ENCODE data around the gene ZNF329. TPM values are rescaled to one million over a fixed set of nuclear protein-coding genes. Genes with fewer than 3 reads are reported as not detected.

The ZNF329 gene
- total RNA-seq (2012; rRNA removed) = 10.3 and 11.4 TPM in 2 replicates

- Histone ChIP-seq H3K27me3 (ENCODE audit: control insufficient read depth, insufficient read depth, low read length) (no peaks in the 10 kb centered on the region), H3K4me3 (ENCODE audit: low read length) (peak within 1 kb of the TSS; percentile 98), H3K9ac (ENCODE audit: low read depth, low read length) (peak within 1 kb of the TSS; percentile 98), H3K36me3 (ENCODE audit: insufficient read depth, low read length) (no peaks in the 10 kb centered on the region), H3K9me3 (replicated peaks; ENCODE audit: low read length) (peaks cover 13% of the 10 kb centered on the region), H3K4me1 (ENCODE audit: control insufficient read depth, insufficient read depth, low read length) (peaks cover 5% of the 10 kb centered on the region), H3K4me2 (ENCODE audit: low read length) (peak within 1 kb of the TSS; percentile 88)
Observed at GRCh38 chr19:58150328-58150921, at the start of gene ZNF329. Gene ZNF329 (minus strand): TSS chr19:58150789. CDS start chr19:58129503, 21,286 bp downstream.

DNA sequence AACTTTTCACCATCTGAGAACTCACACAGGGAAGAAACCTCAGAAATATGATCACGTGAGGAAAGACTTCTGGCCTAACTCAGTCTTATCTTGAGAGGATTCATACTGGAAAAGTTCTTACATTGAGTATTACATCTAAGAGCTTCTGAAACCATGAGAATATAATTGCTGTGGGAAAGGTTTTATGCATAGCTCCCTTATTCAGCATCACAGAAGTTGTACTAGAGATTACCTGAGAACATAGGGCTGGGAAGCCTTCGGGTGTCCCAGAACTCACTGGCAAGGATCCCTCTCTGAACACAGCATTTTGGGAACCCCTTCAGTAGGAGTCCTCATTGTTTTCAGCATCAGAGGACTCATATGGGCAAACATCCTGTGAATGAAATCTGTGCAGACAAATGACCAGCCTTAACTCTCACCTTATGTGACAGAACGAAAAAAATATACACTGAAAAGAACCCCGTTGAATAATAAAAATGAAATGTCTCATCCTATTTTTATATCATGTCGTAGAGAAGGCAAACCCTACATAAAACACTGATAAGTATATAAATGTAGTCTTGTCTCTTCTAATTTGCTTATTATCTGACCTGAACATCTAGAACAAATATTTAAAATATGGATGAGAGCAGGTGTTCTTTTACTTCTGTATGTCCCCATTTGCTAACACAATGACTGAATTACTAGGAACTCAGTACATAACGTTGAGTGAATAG, 46.5 kb upstream of the ZNF329 start:
- Histone ChIP-seq H3K4me2 (ENCODE audit: low read length) (no peak overlapping the region), H3K4me3 (ENCODE audit: low read length) (no peak overlapping the region), H3K27me3 (ENCODE audit: control insufficient read depth, insufficient read depth, low read length) (no peaks in the 10 kb centered on the region), H3K9me3 (replicated peaks; ENCODE audit: low read length) (peaks cover 81% of the 10 kb centered on the region), H3K36me3 (ENCODE audit: insufficient read depth, low read length) (peaks cover 90% of the 10 kb centered on the region), H3K9ac (ENCODE audit: low read depth, low read length) (no peak overlapping the region), H3K4me1 (ENCODE audit: control insufficient read depth, insufficient read depth, low read length) (no peaks in the 10 kb centered on the region)

- Histone ChIP-seq H3K4me3 (ENCODE audit: low read length) (peak overlapping the region; percentile 91), H3K9ac (ENCODE audit: low read depth, low read length) (peak overlapping the region; percentile 95), H3K36me3 (ENCODE audit: insufficient read depth, low read length) (peaks cover 38% of the 10 kb centered on the region), H3K4me1 (ENCODE audit: control insufficient read depth, insufficient read depth, low read length) (peaks cover 5% of the 10 kb centered on the region), H3K9me3 (replicated peaks; ENCODE audit: low read length) (peaks cover 50% of the 10 kb centered on the region), H3K27me3 (ENCODE audit: control insufficient read depth, insufficient read depth, low read length) (no peaks in the 10 kb centered on the region), H3K4me2 (ENCODE audit: low read length) (peak overlapping the region; percentile 89)
Observed at GRCh38 chr19:58183817-58184215, 33.2 kb upstream of the ZNF329 start.

DNA sequence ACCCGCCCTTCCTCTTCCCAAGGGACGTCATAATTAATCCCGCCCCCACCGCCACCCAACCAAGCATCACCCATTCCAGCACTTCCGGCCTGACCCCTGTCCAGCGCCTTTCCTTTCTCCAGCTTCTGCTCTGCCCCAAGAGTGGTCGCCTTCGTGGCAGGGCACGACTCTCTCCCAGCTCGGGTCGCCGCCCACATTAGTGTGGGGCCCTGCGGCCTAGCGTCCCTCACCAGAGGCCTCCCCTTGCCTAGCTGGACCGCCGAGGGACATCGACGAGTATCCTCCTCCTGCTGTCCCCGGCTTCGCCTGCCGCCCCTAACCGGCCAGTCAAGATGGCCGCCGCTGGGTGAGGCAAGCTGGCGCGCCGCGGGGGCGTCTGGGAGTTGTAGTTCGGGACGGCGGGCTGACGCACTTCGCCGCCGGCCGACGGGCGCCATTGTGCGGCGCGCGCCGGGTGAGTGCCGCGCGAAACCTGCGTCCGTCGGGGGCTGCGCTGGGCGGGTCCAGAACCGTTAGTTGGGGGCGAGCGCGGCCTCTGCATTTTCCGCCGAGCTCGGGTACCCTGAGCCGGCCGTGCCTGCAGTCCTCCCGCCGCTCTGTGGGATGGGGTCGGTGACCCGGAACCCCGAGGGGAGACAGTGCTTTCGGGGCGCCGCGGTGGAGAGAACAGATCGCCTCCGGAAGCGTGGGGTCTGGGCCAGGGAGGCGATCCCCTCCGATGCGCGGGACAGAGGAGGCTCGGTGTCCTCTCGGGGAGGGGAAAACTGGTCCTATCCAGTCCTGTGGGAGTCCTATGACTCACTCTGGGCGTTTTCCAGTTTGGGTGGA, 32.6 kb upstream of the ZNF329 start, which contains the start of gene ZNF274:
Gene ZNF274, plus strand, starts transcription at position 73 of the 828 bp plus-strand sequence. CDS start 905 bp downstream, outside the sequence.
- Histone ChIP-seq H3K9ac (ENCODE audit: low read depth, low read length) (peak within 1 kb of the TSS; percentile 95), H3K4me1 (ENCODE audit: control insufficient read depth, insufficient read depth, low read length) (peaks cover 5% of the 10 kb centered on the region), H3K4me2 (ENCODE audit: low read length) (peak within 1 kb of the TSS; percentile 89), H3K27me3 (ENCODE audit: control insufficient read depth, insufficient read depth, low read length) (no peaks in the 10 kb centered on the region), H3K9me3 (replicated peaks; ENCODE audit: low read length) (peaks cover 50% of the 10 kb centered on the region), H3K36me3 (ENCODE audit: insufficient read depth, low read length) (peaks cover 41% of the 10 kb centered on the region), H3K4me3 (ENCODE audit: low read length) (peak within 1 kb of the TSS; percentile 91)

GRCh38 chr19:58182577-58182988, 32.0 kb upstream of the ZNF329 start:
- Histone ChIP-seq H3K36me3 (ENCODE audit: insufficient read depth, low read length) (peaks cover 40% of the 10 kb centered on the region), H3K9me3 (replicated peaks; ENCODE audit: low read length) (peaks cover 50% of the 10 kb centered on the region), H3K9ac (ENCODE audit: low read depth, low read length) (peak overlapping the region; percentile 95), H3K4me3 (ENCODE audit: low read length) (peak overlapping the region; percentile 91), H3K4me2 (ENCODE audit: low read length) (peak overlapping the region; percentile 89), H3K27me3 (ENCODE audit: control insufficient read depth, insufficient read depth, low read length) (no peaks in the 10 kb centered on the region), H3K4me1 (ENCODE audit: control insufficient read depth, insufficient read depth, low read length) (peaks cover 5% of the 10 kb centered on the region)

GRCh38 chr19:58181902-58182576, 31.4 kb upstream of the ZNF329 start:
- Histone ChIP-seq H3K36me3 (ENCODE audit: insufficient read depth, low read length) (peaks cover 34% of the 10 kb centered on the region), H3K9me3 (replicated peaks; ENCODE audit: low read length) (peaks cover 49% of the 10 kb centered on the region)

GRCh38 chr19:58170860-58171259, 20.3 kb upstream of the ZNF329 start:
- H3K4me1 ChIP-seq (ENCODE audit: control insufficient read depth, insufficient read depth, low read length) = no peaks in the 10 kb centered on the region
- H3K9ac ChIP-seq (ENCODE audit: low read depth, low read length) = no peak overlapping the region
- H3K9me3 ChIP-seq (replicated peaks; ENCODE audit: low read length) = peaks cover 30% of the 10 kb centered on the region
- no peak overlapping the region for H3K4me2 ChIP-seq (ENCODE audit: low read length)
- H3K36me3 ChIP-seq (ENCODE audit: insufficient read depth, low read length) = no peaks in the 10 kb centered on the region
- no peaks in the 10 kb centered on the region for H3K27me3 ChIP-seq (ENCODE audit: control insufficient read depth, insufficient read depth, low read length)
- H3K4me3 ChIP-seq (ENCODE audit: low read length) = no peak overlapping the region

More at GRCh38 chr19:58181902-58182576, 31.4 kb upstream of the ZNF329 start:
- peaks cover 5% of the 10 kb centered on the region for H3K4me1 ChIP-seq (ENCODE audit: control insufficient read depth, insufficient read depth, low read length)
- peak overlapping the region; percentile 89 for H3K4me2 ChIP-seq (ENCODE audit: low read length)
- H3K27me3 ChIP-seq (ENCODE audit: control insufficient read depth, insufficient read depth, low read length) = no peaks in the 10 kb centered on the region
- no peak overlapping the region for H3K9ac ChIP-seq (ENCODE audit: low read depth, low read length)
- H3K4me3 ChIP-seq (ENCODE audit: low read length) = peak overlapping the region; percentile 91

DNA sequence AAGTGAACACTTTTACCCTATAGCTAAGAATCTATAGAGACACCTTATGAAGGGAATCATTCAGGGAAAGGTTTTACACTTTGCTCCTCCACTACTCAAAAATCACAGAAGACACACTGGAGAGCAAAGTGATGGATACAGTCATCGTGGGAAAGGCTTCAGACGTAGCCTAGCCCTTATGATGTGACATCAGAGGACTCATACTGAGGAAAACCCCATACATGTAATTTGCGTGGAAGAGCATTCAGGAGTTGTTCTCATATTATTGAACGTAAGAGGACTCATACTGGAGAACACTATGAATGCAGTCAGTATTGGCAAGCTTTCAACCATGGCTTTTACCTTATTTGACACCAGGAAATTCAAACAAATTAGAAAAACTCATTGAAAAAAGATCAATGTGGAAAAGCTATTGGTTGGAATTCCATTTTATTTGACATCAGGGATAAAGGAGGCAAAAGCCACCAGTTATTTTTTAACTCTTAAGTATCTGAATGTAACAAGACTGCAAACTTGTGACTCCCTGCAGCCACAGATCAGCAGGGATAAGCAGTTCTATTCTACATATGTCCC, 16.2 kb upstream of the ZNF329 start:
- Histone ChIP-seq H3K4me3 (ENCODE audit: low read length) (no peak overlapping the region), H3K9ac (ENCODE audit: low read depth, low read length) (no peak overlapping the region), H3K4me2 (ENCODE audit: low read length) (no peak overlapping the region), H3K36me3 (ENCODE audit: insufficient read depth, low read length) (no peaks in the 10 kb centered on the region), H3K27me3 (ENCODE audit: control insufficient read depth, insufficient read depth, low read length) (no peaks in the 10 kb centered on the region), H3K4me1 (ENCODE audit: control insufficient read depth, insufficient read depth, low read length) (no peaks in the 10 kb centered on the region), H3K9me3 (replicated peaks; ENCODE audit: low read length) (peaks cover 24% of the 10 kb centered on the region)

GRCh38 chr19:58166268-58166667, 15.7 kb upstream of the ZNF329 start:
- H3K4me1 ChIP-seq (ENCODE audit: control insufficient read depth, insufficient read depth, low read length) = no peaks in the 10 kb centered on the region
- H3K9me3 ChIP-seq (replicated peaks; ENCODE audit: low read length) = peaks cover 25% of the 10 kb centered on the region
- H3K9ac ChIP-seq (ENCODE audit: low read depth, low read length) = no peak overlapping the region
- H3K27me3 ChIP-seq (ENCODE audit: control insufficient read depth, insufficient read depth, low read length) = no peaks in the 10 kb centered on the region
- H3K4me3 ChIP-seq (ENCODE audit: low read length) = no peak overlapping the region
- no peaks in the 10 kb centered on the region for H3K36me3 ChIP-seq (ENCODE audit: insufficient read depth, low read length)
- no peak overlapping the region for H3K4me2 ChIP-seq (ENCODE audit: low read length)

DNA sequence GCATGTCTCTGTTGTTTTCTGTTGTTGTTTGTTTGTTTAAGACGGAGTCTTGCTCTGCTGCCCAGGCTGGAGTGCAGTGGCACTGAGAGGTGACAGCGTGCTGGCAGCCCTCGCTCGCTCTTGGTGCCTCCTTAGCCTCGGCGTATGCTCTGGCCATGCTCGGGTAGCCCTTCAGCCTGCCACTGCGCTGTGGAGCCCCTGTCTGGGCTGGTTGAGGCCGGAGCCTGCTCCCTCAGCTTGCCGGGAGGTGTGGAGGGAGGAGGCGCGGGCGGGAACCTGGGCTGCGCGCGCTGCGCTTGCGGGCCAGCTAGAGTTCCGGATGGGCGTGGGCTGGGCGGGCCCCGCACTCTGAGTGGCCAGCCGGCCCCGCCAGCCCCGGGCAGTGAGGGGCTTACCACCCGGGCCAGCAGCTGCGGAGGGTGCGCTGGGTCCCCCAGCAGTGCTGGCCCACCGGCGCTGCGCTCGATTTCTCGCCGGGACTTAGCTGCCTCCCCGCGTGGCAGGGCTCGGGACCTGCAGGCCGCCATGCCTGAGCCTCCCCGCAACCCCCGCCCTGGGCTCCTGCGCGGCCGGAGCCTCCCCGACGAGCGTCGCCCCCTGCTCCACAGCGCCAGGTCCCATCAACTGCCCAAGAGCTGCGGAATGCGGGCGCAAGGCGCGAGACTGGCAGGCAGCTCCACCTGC, 6.6 kb upstream of the ZNF329 start:
- no peak overlapping the region for H3K9ac ChIP-seq (ENCODE audit: low read depth, low read length)
- H3K27me3 ChIP-seq (ENCODE audit: control insufficient read depth, insufficient read depth, low read length) = no peaks in the 10 kb centered on the region
- no peak overlapping the region for H3K4me3 ChIP-seq (ENCODE audit: low read length)
- H3K9me3 ChIP-seq (replicated peaks; ENCODE audit: low read length) = peaks cover 11% of the 10 kb centered on the region
- H3K36me3 ChIP-seq (ENCODE audit: insufficient read depth, low read length) = no peaks in the 10 kb centered on the region
- peaks cover 5% of the 10 kb centered on the region for H3K4me1 ChIP-seq (ENCODE audit: control insufficient read depth, insufficient read depth, low read length)
- no peak overlapping the region for H3K4me2 ChIP-seq (ENCODE audit: low read length)
